Activated T-helper 1 cell treated with anti-CD3 and anti-CD28 coated beads, Interleukin-2, amount 50 U/mL, for 16 hours (primary cell): ENCODE results near the gene ARID5B.

Experiments used
- DNase-seq, 2 donors: peaks; one replicate each; pipeline ENCODE4 v3.0.0-alpha.2; 2020; ENCODE audit warnings: low read depth in 1 of 2, low spot score in 1 of 2

Gene ARID5B

DNA sequence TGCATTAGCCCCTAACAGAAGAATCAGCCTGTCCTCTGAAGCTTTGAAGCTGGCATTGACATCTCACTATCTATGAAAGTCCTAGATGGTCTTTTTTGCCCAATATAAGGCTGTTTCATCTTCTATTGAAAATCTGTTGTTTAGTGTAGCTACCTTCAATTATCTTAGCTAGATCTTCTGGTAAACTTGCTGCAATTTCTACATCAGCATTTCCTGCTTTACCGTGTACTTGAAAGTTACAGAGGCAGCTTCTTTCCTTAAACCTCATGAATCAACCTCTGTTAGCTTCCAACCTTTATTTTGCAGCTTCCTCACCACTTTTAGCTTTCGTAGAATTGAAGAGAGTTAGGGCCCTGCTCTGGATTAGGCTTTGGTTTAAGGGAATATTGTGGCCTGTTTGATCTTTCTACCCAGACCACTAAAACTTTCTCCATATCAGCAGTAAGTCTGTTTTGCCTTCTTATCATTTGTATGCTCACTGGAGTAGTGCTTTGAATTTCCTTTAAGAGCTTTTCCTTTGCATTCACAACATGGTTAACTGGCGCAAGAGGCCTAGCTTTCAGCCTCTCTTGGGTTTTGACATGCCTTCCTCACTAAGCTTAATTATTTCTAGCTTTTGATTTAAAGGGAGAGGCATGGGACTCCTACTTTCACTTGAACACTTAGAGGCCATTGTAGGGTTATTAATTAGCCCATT is 32.5 kb downstream of the ARID5B start:
- DNase-seq, result no peak

DNA sequence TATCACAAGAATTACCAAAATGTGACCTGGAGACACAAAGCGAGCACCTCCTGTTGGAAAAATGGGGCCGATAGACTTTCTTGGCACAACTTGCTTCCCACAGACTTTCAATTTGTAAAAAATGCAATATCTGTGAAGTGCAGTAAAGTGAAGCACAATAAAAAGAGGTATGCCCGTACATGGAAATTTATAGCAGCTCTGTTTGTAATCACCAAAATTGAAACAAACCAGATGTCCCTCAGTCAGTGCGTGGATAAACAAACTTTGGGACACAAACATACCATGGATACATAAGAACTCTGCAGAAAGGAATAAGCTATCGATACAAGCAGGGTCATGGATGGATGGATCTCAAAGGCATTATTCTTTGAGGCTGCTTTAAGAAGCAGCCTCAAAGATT is 33.6 kb downstream of the ARID5B start:
- DNase-seq, result no peak

DNA sequence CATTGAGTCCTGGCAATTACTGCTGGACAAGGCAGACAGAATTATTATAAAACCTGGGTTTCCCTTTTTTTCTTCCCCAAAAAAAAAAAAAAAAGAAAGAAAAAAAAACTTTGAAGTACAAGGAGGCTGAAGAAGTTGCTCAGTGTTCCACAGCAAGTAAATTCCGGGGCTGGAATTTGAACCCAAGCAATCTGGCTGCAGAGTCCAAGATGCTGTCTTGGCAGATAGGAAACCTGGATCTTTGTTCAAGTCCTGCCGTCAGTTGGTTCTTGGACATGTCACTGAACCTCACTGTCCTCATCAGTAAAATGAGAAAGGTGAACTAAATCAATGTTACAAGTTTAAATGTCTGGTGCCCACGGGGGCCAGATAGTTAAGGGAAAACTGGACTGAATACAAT is 35.3 kb downstream of the ARID5B start:
- no peak for DNase-seq

DNA sequence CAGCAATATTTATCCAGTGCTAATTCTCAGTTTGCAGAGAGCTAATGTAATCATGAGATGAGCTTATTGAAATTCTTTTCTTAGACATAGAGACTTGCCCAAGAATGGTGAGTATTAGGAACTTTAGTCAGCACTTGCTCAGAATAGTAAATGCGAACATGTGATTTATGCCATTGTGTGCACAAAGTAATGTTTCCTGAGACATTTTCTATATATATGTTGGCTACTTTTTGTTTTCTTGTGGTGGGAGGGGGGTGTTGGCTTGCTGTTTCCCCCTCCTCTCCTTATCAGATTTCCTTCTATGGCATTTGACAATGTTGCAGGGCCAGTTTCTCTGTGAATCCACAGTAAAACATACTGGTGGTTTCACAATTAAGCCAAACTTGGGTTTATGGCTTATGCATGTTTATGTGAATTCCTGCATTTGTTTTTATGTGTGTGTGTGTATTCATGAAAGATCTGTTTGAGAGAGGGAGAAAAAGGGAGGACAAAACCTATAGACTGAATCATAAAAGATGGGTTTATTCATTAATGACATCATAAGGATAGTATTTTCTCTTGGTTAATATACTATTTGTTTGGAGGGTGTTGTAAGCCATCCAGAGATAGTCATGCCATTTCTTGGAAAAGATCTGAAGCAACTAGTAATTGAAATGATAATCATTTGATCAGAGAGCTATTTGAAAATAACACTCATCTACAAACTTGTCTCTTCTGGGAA is 36.3 kb downstream of the ARID5B start:
- no peak for DNase-seq

DNA sequence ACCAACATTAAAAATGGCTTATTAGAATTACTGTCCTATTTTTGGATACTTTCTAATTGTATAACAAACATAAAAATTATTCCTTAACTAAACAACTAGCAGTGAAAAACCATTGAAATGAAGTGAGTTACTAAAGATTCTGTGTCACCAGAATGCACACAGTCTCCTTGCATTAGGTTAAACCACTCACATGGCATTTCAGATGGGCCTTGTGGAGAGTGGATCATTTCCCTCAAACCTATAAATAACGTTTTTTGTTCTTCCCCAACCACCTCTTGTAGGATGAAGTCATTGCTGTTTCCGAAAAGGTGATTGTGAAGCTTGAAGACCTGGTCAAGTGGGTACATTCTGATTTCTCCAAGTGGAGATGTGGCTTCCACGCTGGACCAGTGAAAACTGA is 38.4 kb downstream of the ARID5B start:
- DNase-seq, result no peak

DNA sequence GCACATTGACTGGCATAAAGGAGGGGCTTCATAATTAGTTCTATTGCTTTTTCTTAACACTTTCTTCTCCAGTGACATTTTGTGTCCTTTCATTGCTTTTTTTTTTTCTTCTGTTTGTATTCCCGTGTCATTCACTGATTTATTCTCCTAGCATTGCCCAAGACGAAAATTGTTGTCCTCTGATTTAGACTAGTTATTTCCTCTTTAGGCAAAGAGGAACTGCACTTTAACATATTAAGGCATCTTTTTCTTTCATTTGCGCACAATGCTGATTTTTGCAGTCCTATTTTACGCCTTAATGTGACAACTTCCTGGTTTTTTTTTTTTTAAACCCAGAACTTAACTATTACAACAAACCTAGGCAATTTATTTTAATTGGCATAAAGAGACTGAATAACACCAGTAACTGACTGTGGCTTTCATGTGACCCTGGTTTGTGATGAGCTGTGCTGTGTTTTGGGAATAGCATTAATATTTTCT is 39.7 kb downstream of the ARID5B start:
- no peak for DNase-seq

DNA sequence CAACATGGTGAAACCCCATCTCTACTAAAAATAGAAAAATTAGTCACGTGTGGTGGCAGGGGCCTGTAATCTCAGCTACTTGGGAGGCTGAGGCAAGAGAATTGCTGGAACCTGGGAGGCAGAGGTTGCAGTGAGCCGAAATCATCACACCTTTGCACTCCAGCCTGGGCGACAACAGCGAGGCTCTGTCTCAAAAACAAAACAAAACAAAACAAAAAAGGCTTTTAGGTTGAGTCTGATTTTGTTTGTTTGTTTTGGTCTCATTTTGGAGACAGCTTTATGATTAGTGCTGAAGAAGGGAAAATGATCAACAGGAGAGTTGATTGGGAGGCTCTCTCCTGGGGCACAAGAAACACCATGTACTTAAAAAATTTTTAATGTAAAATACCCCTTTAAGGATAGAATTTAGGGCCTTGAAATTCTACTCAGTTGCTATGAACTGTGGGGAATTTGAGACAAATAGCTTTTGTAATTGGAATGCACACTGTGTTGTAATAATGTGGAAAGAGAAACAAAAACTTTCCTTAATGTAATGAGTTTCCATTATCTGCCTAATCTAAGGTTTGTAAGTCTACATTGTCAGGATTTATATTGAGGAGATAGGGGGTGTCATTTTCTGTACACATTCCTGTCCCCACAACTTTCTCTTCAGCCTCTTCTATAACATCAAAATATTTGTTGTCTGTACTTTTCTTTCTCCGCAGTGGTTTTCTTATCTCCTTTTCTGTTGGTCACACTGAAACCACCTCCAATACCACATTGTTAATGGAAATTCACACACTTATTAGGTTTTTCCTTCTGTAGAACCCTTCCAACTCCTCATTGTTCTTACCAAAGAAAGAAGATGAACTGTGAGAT is 41.3 kb downstream of the ARID5B start:
- no peak for DNase-seq

DNA sequence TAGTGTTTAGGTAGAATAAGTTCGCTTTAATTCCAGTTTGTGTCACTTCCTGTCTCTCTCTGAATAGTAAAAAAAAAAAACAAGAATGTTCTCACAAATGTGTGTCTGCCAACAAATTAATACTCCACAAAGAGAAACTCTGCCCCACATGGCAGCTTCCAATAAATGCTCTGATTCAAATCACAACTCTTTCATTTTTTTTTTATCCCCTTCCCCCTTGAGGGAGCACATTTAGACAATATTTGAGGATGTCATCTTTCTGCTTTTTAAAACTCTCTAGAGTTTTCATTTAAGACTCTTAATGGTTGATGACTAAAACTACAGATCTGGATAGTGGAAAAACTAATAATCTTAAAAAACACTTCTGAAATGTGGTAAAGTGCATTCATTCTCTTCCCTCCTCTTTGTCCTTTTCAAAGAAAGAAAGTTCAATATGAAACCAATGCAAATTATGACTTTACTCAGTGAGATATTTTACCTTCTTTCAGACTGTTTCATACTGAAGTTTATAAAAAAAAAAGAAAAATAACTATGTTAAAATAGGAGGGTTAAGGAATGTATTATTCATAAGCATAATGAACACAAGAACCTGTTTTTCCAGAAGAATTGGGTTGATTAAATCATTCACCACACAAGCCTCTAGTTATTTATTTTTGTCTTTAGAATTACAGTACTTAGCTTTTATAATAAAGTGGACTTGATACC is 42.3 kb downstream of the ARID5B start:
- DNase-seq, result no peak

DNA sequence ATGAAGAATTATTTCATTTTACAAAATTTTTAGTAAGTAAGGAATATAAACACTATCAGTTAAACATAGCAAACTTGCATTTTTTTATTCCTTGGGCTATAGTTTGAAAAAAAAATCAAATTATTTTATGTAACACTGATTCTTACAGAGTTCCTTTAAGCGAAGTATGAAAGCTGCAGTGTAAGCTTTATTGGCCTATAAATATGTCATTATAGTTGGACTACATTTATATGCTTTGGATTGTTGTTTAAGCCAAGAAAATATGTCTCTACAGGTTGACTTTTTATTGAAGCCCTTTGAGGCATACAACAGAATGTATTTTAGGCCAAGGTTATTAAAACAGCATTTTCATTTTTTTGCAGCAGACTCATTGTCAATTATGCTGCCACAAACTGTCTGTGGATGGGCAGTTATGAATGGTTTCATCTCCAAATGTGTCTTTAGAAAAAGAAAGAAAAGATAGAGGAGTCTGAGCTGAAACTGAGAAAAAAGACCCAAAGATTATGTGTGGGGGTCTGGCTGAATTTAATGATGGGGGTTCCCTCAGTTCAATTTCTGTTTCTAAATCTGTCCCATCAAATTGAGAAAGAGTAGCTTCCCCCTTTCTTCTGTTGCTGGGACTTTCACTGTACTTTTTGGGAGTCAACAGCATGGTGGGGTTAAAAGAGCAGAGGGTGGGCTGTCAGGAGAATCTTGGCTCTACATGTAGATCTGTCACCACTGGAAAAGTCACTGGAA is 43.1 kb downstream of the ARID5B start:
- no peak for DNase-seq

DNA sequence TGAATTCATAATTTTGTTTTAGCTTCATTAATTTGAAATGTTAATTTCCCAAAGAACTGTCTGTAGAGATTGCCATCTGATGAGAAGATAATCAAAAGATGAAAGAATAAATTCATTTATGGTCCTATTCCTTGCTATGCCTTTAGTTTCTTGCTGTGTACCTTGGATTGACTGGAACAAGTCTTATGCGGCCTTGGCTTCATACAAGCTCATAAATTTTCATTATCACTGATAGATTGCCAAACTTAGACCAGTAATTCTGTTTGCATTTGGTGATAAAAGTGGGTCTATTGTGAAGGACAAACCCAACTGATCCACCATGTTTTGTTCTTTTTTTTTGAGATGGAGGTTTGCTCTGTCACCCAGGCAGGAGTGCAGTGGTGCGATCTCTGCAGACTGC is 48.2 kb downstream of the ARID5B start:
- no peak for DNase-seq

DNA sequence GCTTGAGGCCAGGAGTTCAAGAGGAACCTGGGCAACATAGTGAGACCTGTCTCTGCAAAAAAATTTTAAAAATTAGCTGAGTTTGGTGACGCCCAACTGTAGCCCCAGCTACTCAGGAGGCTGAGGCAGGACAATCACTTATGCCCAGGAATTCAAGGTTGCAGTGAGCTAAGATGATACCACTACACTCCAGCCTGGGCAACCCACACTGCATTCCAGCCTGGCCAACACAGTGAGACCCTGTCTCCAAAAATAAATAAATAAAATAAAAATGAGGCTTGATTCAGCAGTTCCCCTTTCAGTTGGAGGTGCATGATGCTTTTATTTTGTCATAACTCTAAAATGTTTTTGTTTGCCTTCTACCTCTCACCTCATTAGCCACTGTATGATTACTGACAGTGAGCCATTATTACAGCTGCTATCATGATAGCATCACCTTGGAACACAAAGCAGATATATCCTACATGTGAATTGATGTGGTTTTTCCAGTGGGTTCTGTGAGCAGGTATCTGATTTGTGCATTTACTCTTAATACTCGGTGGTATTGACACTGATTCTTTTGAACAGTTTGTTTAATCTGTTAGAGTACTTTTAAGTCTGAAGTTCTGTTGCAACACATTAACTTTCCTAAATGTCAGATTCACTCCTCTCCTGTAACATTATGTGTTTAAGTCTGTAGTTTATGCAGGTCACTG is 49.1 kb downstream of the ARID5B start:
- no peak for DNase-seq

DNA sequence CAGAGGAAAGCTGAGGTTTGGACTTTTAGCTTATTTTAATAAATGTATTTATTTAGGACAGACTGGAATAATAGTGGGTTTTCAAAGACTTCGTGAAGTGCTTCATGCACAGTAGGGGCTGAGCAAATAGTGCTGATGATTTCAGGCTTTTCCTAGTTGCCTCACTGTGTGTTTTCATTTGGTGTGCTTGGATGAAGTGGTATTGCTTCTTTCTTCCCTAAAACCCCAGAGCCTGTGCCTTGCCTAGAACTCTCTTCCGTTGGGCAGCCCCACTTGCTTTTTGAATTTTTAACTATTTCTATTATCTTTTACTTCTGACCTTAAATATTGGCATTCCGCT is 49.6 kb downstream of the ARID5B start:
- DNase-seq, result no peak

DNA sequence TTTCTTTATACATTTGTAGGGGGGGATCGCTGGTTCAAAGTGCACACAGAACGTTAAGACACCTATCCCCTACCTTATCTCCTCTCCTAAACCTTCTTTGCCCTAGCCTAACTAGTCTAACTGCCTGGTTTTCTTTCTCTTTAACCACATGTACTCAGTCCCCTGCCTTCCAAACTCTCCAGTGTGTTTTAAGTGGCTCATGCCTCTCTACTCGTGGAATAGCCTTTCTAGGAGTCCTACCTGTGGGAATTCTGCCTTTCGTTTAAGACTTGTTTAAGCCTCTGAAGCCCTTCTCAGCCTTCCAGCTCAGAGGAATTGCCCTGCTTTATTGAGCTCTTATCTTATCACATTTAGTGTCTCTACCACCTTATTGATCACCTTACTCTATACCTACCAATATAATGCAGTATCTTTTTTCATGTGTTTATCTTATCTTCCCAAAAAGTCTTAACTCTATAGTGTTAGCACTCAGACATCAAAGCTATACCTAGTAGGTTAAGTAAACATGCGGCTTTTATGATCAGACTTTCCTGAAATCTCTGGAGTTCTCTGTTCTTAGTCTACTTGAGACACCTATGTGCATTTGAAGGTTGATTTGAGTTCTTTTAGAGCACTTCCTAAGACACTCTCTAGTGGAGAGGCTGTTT is 50.7 kb downstream of the ARID5B start:
- DNase-seq, result no peak

DNA sequence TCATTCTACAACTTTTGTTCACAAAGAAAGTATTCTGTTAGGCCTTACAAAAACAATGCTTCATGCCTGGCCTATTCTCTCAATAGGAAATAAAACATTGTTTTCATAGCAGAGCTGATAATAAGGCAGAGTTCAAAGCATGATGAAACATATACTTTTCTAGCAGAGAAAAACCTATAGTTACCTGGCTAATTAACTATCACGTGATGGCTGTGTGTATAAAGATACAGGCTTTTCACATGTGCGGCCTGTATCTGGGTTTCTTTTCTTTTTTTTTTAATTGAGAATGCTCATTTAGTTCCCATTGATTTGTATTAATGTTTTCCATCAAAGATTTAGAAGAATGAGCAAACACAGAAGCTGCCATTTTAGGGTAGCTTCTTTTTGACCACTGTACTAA is 51.7 kb downstream of the ARID5B start:
- no peak for DNase-seq

DNA sequence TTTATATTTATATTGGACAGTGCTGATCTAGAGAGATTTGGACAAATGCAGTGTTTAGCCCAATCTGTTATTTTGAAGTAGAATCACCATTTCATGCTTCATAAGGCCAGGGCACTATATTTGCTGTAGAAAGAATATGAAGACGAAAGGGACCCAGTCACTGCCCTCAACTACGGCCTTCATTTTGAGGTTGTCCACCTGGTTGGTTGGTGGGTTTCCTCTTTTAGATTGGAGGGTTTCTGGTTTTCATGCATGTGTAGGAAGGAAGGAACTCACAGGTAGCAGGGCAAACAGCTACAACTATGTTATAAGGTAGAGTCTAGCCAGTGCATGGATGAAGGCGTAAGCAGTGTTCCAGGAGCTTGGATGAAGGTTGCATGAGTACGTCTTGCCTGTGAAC is 56.3 kb downstream of the ARID5B start:
- DNase-seq, result no peak

DNA sequence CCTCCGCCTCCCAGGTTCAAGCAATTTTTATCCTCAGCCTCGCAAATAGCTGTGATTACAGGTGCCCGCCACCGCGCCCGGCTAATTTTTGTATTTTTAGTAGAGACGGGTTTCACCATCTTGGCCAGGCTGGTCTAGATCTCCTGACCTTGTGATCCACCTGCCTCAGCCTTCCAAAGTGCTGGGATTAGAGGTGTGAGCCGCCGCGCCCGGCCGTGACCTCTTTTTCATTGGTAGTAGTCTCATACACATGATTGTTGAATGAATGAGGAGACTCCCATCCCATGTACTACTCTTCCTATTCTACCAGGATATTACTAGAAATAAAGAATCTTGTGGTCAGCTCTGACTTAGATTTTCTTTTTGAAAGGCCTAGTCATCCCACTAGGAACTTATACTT is 56.8 kb downstream of the ARID5B start:
- no peak for DNase-seq

DNA sequence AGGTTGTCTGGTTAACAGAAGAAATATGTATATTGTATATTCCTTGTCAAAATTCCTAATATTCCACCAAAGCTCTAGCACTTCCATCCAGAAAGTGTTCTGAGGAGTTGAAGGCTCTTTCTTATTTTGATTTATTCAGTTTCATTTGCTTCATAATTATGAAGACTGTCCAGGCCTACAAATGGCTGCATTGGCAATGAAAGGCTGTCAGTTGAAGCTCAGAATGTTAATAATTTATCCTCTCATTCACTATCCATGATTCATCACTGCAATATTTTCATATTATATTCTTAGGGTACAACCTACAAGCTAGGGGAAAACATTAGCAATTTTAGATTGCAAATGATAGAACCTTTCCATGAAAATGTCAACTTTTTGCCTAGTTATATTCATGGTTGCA is 57.3 kb downstream of the ARID5B start:
- DNase-seq, result no peak

DNA sequence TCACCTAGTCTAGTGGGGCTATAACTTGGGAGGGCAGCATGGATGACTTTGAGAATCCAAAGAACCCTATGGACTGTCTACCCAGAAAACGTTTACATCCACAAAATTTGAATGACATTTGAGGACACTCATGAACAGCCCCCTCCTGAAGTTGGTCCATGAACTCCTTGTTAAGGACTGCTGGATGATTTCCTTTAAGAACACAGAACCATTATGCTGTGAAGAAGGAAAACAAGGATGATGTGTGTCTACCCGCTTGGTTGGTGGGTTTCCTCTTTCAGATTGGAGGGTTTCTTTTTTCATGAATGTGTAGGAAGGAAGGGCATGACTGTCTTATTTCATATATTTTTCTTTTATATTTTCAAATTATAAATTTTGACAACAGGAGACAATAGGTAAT is 58.3 kb downstream of the ARID5B start:
- DNase-seq, result no peak

DNA sequence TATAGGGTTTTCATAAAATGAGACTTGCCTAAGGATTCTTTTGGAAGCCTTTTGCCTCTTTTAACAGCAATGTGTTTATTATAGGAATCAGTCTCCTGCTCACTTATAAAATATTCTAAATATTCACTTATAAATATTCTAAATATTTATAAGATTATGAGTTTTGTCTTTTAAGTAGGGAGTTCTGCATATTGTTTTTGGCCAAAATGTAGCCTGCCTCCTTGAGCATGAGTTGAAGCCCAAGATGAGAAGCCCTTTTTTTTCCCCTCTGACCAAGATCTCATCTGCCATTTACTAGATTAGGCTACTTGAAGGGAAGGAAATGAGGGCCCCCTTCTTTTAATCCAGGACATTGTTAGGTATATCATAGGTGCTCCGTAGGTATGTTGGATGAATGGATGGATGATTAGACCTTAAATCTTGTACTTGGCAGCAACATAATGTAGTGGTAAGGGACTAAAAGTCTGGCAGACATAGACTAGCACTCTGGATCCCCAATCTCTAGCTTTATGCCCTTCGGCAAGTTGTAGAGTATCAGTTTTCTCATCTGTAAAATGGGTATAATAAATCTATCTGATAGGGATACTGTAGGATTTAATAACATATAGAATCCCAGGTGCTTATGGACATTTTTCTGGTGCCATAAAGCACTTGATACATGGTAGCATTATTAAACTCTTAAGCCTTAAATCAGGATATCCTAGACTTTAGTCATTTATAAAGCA is 59.1 kb downstream of the ARID5B start:
- no peak for DNase-seq
